NCI-H226 (cell line): ENCODE measurements around the gene PCSK1N.

Experiments
- DNase-seq: peaks from one replicate; pipeline ENCODE4 v3.0.0-alpha.2; 2015

The PCSK1N gene

DNA sequence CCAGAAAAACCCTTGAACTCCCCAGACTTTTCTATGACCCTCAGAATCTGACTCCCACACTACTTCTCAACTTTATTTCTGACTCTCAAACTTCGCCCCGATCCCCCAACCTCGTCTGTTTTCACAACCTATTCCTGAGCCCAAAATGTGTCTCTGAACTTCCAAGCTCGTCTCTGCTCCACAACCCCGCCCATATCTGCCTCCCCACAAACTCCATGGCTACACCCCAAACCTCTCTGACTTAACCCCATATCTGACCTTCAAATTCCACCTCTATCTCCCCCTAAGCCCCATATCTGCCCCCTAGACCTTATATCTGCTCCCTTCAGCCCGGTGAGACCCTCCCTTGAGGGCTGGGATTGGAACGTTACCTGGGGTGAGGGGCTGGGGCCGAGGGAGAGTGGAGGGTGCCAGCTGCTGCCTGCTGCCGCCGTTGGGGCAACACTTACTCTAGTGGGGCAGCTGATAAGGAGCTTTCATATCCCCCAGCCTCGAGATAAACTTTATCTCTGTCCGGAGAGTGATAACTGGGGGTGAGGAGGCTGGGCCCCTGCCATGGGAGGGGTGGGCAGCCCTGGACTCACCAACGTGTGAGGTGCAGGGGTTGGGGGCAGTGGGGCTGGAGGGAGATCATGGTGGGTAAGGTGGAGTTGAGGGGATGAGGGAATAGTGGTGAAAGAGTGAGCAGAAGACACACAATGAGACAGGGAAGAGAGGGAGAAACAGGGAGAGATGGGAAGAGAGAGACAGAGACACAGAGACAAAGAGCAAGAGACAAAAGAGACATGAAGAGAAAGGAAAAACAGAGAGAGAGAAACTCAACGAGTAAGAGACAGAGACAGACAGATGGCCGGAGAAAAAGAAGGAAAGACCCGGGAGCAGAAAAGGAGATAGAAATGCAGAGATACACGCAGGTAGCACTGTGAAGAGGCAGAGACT, 47.6 kb downstream of the PCSK1N start:
- no peak for DNase-seq

DNA sequence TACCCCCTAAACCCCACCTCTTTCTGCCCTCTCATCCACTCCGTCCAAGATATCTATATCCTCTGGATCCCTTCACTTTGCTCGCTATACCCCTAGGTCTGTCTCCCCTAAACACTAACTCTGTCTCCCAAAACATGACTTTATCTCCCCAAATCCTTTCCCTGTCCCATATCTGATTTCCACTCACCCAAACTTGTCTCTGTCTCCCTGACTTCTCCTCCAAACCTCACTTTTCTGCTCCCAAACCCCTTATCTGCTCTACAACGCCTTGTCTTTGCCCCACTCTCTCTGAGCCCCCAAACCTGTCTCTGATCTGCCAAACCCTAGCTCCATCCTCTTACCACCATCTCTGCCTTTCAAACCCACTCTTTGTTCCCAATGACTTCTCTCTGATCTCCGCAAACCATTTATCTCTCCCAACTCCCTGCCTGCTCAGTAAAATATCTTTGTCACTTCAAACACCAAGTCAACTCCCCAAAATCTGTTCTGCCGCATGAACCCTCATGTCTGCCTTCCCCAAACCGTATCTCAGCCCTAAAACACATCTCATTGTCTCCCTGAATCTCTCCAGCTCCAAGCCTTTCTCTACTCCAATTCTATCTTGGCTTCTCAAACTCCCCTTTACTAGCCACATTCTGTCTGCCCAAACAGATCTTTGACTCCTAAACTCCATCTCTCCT, 48.4 kb downstream of the PCSK1N start:
- no peak for DNase-seq

DNA sequence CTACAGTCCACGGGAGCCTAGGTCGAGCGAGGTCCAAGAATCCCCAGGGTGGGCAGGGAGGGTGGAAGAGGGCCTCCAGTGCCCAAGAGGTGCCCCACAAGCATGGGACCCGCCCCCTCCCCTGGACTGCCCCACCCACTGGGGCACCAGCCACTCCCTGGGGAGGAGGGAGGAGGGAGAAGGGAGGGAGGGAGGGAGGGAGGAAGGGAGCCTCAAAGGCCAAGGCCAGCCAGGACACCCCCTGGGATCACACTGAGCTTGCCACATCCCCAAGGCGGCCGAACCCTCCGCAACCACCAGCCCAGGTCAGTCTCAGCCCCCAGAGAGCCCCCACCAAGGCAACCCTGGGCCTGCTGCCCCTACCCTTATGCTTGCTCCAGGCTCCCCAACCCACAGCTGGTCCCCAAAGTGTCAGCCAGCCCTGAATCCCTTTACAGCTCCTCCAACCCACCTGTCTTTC, 49.0 kb downstream of the PCSK1N start, which contains the start of gene GATA1:
Gene GATA1, plus strand, starts transcription at position 250 of the 460 bp plus-strand sequence. CDS start 4,520 bp downstream, outside the sequence.
- DNase-seq = no peak

DNA sequence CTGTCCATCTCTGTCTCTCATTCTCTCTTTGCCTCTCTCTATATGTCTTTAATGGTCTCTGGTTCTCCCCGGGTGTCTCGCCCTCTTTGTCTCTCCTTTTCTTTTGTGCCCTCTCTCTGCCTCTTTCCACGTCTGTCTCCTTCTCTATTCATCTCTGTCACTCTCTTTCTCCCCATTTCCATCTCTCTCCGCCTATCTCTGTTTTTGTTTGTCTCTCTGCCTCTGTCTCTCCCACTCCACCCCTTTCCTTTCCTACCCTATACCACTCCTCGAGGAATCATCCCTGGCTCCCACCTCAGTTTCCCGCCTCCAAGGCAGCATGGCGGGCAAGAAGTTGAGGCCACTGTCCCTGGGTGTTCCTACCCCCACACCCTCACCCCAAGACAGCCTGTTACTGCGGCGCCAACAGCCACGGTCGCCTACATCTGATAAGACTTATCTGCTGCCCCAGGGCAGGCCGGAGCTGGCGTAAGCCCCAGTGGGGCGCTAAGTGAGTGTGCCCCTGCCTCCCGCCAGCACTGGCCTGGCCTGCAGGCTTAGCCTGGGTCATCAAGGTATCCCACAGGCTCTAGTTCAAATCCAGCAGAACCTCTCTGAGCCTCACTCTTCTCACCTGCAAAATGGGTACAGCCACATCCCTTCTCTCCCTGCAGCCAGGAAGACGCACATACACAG, 49.7 kb downstream of the PCSK1N start:
- no peak for DNase-seq

DNA sequence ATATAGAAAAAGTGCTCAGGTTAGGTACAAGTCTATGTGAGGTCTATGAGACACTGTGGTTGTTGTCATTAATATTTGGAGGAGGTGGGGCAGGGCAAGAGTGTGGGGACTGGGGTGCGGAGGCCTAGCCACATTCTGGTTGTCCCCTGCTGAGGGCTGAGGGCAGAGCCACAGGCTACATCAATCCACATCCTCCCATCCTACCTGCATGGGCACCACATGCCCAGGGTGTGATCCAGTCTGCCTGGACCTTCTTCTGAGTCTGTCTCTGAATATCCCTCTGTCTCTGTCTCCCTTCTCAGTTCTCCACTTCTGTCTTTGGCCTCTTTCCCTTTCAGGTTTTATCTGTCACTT, 50.2 kb downstream of the PCSK1N start:
- DNase-seq = no peak

DNA sequence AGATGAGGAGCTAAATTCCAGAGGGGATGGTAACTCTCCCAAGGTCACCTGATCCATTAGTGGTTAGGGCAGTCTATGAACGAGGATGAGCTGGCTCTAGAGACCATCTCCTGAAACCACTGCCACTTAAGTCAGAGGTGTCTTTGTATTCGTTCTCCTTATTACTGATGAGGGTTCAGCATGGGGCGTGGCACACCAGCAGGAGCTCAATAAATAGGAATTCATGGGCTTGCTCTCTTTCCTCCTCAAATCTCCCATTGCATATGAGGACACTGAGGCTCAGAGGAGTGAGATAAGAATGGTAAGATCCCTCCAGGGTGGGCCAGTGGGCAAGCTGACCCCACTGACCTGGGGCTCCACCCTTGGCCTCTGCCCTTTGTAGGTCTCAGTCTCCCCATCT, 50.7 kb downstream of the PCSK1N start:
- DNase-seq = no peak

DNA sequence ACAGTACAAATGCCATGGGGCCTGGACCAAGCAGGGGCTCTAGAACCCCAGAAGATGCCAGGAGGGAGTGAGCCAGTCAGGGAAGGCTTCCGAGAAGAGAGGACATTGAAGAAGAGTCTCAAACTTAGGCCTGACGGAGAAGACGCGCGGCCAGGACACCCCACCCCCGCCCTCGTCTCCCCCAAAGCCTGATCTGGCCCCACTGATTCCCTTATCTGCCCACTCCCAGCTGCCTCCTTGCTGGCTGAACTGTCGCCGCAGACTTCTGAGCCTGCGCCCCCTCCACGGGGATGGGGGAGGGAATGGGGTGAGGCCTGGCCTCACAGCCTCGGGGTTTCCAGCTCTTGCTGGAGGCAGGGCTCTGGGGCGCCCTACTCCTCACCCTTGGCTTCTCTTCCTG, 52.6 kb downstream of the PCSK1N start:
- no peak for DNase-seq

DNA sequence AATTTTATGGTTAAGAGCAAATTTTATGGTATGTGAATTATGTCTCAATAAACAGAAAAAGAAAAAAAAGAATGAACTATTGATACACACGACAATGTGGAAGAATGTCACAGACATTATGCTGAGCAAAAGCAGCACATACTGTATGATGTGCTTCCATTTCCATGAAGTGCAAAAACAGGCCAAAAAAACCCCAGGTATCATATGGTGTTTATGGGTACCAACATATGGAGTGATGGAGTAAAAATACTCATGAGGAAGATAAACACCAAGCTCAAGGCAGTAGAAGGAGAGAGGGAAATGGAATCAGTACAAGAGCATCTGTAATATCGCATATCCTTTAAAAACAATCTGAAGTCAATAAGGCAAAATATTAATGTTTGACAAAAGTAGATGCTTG, 53.2 kb downstream of the PCSK1N start:
- no peak for DNase-seq

DNA sequence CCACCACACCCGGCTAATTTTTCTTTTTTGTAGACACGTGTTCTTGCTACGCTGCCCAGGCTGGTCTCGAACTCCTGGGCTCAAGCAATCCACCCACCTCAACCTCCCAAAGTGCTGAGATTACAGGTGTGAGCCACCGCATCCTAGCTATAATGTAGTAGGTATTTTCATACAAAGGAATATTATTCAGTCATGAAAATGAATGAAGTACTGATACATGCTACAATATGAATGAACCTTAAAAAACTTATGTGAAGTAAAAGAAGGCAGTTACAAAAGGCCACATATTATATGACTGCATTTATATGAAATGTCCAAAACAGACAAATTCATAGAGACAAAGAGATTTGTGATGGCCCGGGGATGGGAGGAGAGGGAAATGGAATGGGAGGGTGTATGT, 53.7 kb downstream of the PCSK1N start:
- DNase-seq = no peak
